SK-N-SH treated with all-trans-retinoic acid at 6 μM for 48 hours (cell line): ENCODE measurements around the gene CENPH.

Source experiments
- ATAC-seq: fragments of 200-7000 bp; cut with Tn5 transposase; 3 replicates; pipeline ENCODE4 v1.9.1; 2020; ENCODE audit warnings: mild to moderate bottlenecking, moderate library complexity
- ARNTL ChIP-seq: fragments of 450-650 bp; formaldehyde crosslinking; IDR thresholded peaks from 2 replicates; pipeline ENCODE4 v1.5.0; 2020; ENCODE audit warnings: low read depth, mild to moderate bottlenecking, moderate library complexity, borderline replicate concordance
- CREB5 ChIP-seq: fragments of 250-450 bp; sonication (Bioruptor Pico); IDR thresholded peaks from 2 replicates; pipeline ENCODE4 v1.5.1; 2020; ENCODE audit warnings: low read depth, mild to moderate bottlenecking, moderate library complexity
- CSDC2 ChIP-seq: fragments of 250-450 bp; sonication (Bioruptor Pico); IDR thresholded peaks from 2 replicates; pipeline ENCODE4 v1.5.0; 2020; ENCODE audit warnings: mild to moderate bottlenecking, moderate library complexity
- CSRNP3 ChIP-seq: fragments of 250-450 bp; sonication (Bioruptor Pico); IDR thresholded peaks from 2 replicates; pipeline ENCODE4 v1.5.1; 2021; ENCODE audit warnings: mild to moderate bottlenecking, moderate library complexity
- ESRRG ChIP-seq: fragments of 250-450 bp; sonication (Bioruptor Pico); IDR thresholded peaks from 2 replicates; pipeline ENCODE4 v1.6.1; 2021; ENCODE audit warnings: mild to moderate bottlenecking
- GLIS3 ChIP-seq: fragments of 250-450 bp; sonication (Bioruptor Pico); IDR thresholded peaks from 2 replicates; pipeline ENCODE4 v1.5.0; 2020; ENCODE audit warnings: mild to moderate bottlenecking, moderate library complexity
- ISL1 ChIP-seq: fragments of 250-450 bp; sonication (Bioruptor Pico); IDR thresholded peaks from 2 replicates; pipeline ENCODE4 v2.1.2; 2022; ENCODE audit warnings: mild to moderate bottlenecking, moderate library complexity
- OSR1 ChIP-seq: fragments of 250-450 bp; sonication (Bioruptor Pico); IDR thresholded peaks from 2 replicates; pipeline ENCODE4 v1.8.0; 2022; ENCODE audit warnings: moderate library complexity, mild to moderate bottlenecking, inconsistent platforms
- PATZ1 ChIP-seq: fragments of 250-450 bp; sonication (Bioruptor Pico); IDR thresholded peaks from 2 replicates; pipeline ENCODE4 v1.8.0; 2020; ENCODE audit warnings: mild to moderate bottlenecking, moderate library complexity, borderline replicate concordance
- POU6F1 ChIP-seq: fragments of 250-450 bp; sonication (Bioruptor Pico); IDR thresholded peaks from 2 replicates; pipeline ENCODE4 v1.8.0; 2021; ENCODE audit warnings: low read depth, mild to moderate bottlenecking, moderate library complexity, borderline replicate concordance
- PPARA ChIP-seq: fragments of 250-450 bp; sonication (Bioruptor Pico); IDR thresholded peaks from 2 replicates; pipeline ENCODE4 v1.5.0; 2020; ENCODE audit warnings: mild to moderate bottlenecking, borderline replicate concordance
- RARB ChIP-seq: fragments of 250-450 bp; sonication (Bioruptor Pico); IDR thresholded peaks from 2 replicates; pipeline ENCODE4 v1.8.0; 2021; ENCODE audit warnings: mild to moderate bottlenecking, moderate library complexity
- SNAI2 ChIP-seq: fragments of 250-450 bp; sonication (Bioruptor Pico); IDR thresholded peaks from 2 replicates; pipeline ENCODE4 v1.5.0; 2020; ENCODE audit warnings: mild to moderate bottlenecking, moderate library complexity
- TCF4 ChIP-seq: fragments of 250-450 bp; sonication (Bioruptor Pico); IDR thresholded peaks from 2 replicates; pipeline ENCODE4 v1.8.0; 2021; ENCODE audit warnings: mild to moderate bottlenecking, moderate library complexity, borderline replicate concordance
- TOX ChIP-seq: fragments of 250-450 bp; sonication (Bioruptor Pico); IDR thresholded peaks from 2 replicates; pipeline ENCODE4 v1.8.0; 2021; ENCODE audit warnings: mild to moderate bottlenecking, moderate library complexity, borderline replicate concordance
- TSHZ2 ChIP-seq: fragments of 250-450 bp; sonication (Bioruptor Pico); IDR thresholded peaks from 2 replicates; pipeline ENCODE4 v1.5.0; 2020; ENCODE audit warnings: mild to moderate bottlenecking, moderate library complexity
- ZC3H10 ChIP-seq: fragments of 250-450 bp; sonication (Bioruptor Pico); IDR thresholded peaks from 2 replicates; pipeline ENCODE4 v1.5.1; 2021; ENCODE audit warnings: mild to moderate bottlenecking, moderate library complexity
- ZFP3 ChIP-seq: fragments of 250-450 bp; sonication (Bioruptor Pico); IDR thresholded peaks from 2 replicates; pipeline ENCODE4 v1.5.0; 2020; ENCODE audit warnings: mild to moderate bottlenecking, moderate library complexity
- ZFP30 ChIP-seq: fragments of 450-650 bp; formaldehyde crosslinking; IDR thresholded peaks from 2 replicates; pipeline ENCODE4 v1.5.0; 2022; ENCODE audit warnings: mild to moderate bottlenecking, moderate library complexity
- ZNF565 ChIP-seq: fragments of 450-650 bp; formaldehyde crosslinking; conservative IDR thresholded peaks from 2 replicates; pipeline ENCODE4 v1.5.0; 2020; ENCODE audit warnings: low read depth, mild to moderate bottlenecking, moderate library complexity
- ZNF70 ChIP-seq: fragments of 450-650 bp; formaldehyde crosslinking; IDR thresholded peaks from 2 replicates; pipeline ENCODE4 v1.5.0; 2020; ENCODE audit warnings: mild to moderate bottlenecking, moderate library complexity
- ZNF8 ChIP-seq: fragments of 450-650 bp; formaldehyde crosslinking; IDR thresholded peaks from 2 replicates; pipeline ENCODE4 v1.5.0; 2020; ENCODE audit warnings: mild to moderate bottlenecking, moderate library complexity

The CENPH gene

GRCh38 chr5:69187342-69187741, 2.0 kb upstream of the CENPH start:
- TF ChIP-seq ESRRG (CRISPR knock-in tag) (no peak), GLIS3 (CRISPR knock-in tag) (no peak), PPARA (no peak), ZNF8 (CRISPR knock-in tag) (no peak), TCF4 (CRISPR knock-in tag) (no peak), PATZ1 (no peak), ZNF565 (no peak), TSHZ2 (CRISPR knock-in tag) (no peak), SNAI2 (CRISPR knock-in tag) (no peak), CREB5 (no peak), ISL1 (no peak), OSR1 (CRISPR knock-in tag) (no peak), ARNTL (CRISPR knock-in tag) (no peak), ZC3H10 (no peak), CSRNP3 (CRISPR knock-in tag) (no peak), ZNF70 (CRISPR knock-in tag) (no peak), TOX (CRISPR knock-in tag) (no peak), CSDC2 (CRISPR knock-in tag) (no peak), ZFP3 (CRISPR knock-in tag) (no peak), ZFP30 (CRISPR knock-in tag) (no peak)
- no peak for ATAC-seq

- peak; percentile 39 for ATAC-seq
- TF ChIP-seq ISL1 = no peak
- no peak for TF ChIP-seq TSHZ2 (CRISPR knock-in tag)
- no peak for TF ChIP-seq ESRRG (CRISPR knock-in tag)
- TF ChIP-seq PATZ1 = no peak
- no peak for TF ChIP-seq GLIS3 (CRISPR knock-in tag)
- no peak for TF ChIP-seq TCF4 (CRISPR knock-in tag)
- no peak for TF ChIP-seq ZNF70 (CRISPR knock-in tag)
- no peak for TF ChIP-seq ZFP30 (CRISPR knock-in tag)
- no peak for TF ChIP-seq CSRNP3 (CRISPR knock-in tag)
- TF ChIP-seq ZFP3 (CRISPR knock-in tag) = no peak
- TF ChIP-seq OSR1 (CRISPR knock-in tag) = no peak
- no peak for TF ChIP-seq ZNF8 (CRISPR knock-in tag)
- TF ChIP-seq POU6F1 (CRISPR knock-in tag) = no peak
- TF ChIP-seq RARB (CRISPR knock-in tag) = no peak
- TF ChIP-seq PPARA = no peak
- no peak for TF ChIP-seq CREB5
Observed at GRCh38 chr5:69188811-69189161, 597 bp upstream of the CENPH start.
